ENCODE results near the gene TNFAIP3.

TNFAIP3 gene

DNA sequence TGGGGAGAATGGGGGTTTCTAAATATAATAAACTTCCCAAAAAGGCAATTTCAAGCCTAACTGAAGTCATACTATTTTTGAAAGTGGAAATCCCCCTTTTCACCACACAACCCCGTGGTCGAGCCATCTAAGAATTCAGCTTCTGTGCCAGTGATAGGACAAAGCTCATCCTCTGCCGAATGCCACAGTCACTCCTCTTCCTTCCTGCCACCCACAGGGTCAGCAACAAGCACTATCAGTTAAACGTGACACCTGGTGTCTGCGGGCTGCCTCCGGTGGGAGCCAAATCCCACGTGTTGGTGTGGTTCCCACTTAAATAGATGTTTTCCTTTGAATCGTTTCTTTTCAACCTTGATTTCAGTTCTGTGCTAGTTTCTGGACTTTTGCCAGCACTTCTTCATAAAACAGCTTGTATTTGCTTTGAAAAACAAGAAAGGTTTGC, 60.7 kb downstream of the TNFAIP3 start:
- no peaks in the 10 kb centered on the region for H3K9me3 ChIP-seq (ENCODE audit: insufficient read depth, low read length)
- H2AFZ ChIP-seq (ENCODE audit: low read depth, low read length, severe bottlenecking) = no peak overlapping the region
- no peak overlapping the region for H3K4me3 ChIP-seq (ENCODE audit: insufficient read depth, low read length, poor library complexity, severe bottlenecking)
- H3K79me2 ChIP-seq (ENCODE audit: insufficient read depth, low read length) = no peaks in the 10 kb centered on the region
- no peaks in the 10 kb centered on the region for H3F3A ChIP-seq (ENCODE audit: insufficient read depth)
- no peak overlapping the region for H3K9ac ChIP-seq (ENCODE audit: low read length)
- no peaks in the 10 kb centered on the region for H3K9me2 ChIP-seq (replicated peaks; ENCODE audit: insufficient read depth, low read length)
- no peaks in the 10 kb centered on the region for H3K27me3 ChIP-seq (ENCODE audit: low read length)
- H3K4me2 ChIP-seq (ENCODE audit: low read depth, low read length, poor library complexity, severe bottlenecking) = peak overlapping the region; percentile 32
- no peak overlapping the region for H3K27ac ChIP-seq (ENCODE audit: low read depth, low read length)
- no peak for TF ChIP-seq EZH2phosphoT487 (conservative IDR thresholded peaks at IDR 0.05; ENCODE audit: low read length)
- TF ChIP-seq, protein P1, sequence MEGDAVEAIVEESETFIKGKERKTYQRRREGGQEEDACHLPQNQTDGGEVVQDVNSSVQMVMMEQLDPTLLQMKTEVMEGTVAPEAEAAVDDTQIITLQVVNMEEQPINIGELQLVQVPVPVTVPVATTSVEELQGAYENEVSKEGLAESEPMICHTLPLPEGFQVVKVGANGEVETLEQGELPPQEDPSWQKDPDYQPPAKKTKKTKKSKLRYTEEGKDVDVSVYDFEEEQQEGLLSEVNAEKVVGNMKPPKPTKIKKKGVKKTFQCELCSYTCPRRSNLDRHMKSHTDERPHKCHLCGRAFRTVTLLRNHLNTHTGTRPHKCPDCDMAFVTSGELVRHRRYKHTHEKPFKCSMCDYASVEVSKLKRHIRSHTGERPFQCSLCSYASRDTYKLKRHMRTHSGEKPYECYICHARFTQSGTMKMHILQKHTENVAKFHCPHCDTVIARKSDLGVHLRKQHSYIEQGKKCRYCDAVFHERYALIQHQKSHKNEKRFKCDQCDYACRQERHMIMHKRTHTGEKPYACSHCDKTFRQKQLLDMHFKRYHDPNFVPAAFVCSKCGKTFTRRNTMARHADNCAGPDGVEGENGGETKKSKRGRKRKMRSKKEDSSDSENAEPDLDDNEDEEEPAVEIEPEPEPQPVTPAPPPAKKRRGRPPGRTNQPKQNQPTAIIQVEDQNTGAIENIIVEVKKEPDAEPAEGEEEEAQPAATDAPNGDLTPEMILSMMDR (IDR thresholded peaks at IDR 0.05; ENCODE audit: insufficient read depth, low read length, poor library complexity, severe bottlenecking) = no peak
- H3K36me3 ChIP-seq (ENCODE audit: low read length) = no peaks in the 10 kb centered on the region
- no peaks in the 10 kb centered on the region for H4K20me1 ChIP-seq (ENCODE audit: low read depth, low read length)

DNA sequence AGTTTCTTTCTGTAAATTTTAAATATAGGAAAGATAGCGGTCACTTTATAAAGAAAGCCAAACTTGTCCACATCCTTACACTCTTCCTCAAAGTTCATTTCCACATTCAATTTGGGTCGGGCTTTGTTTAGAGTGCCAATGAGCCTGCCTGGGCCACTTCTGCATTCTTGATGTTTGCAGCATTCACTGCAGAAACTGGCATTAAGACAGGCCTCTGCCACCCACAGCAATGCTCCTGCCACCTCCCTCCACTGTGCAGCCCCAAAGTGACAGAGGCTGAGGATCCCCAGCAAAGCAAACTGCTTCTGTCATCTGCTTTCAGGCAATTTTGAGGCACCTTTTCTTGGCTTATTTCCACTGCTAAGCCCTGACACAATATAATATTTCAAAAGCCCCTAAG, 61.2 kb downstream of the TNFAIP3 start:
- H3K36me3 ChIP-seq (ENCODE audit: low read length) = no peaks in the 10 kb centered on the region
- H3K27me3 ChIP-seq (ENCODE audit: low read length) = no peaks in the 10 kb centered on the region
- H3F3A ChIP-seq (ENCODE audit: insufficient read depth) = no peaks in the 10 kb centered on the region
- no peak overlapping the region for H2AFZ ChIP-seq (ENCODE audit: low read depth, low read length, severe bottlenecking)
- H3K9me3 ChIP-seq (ENCODE audit: insufficient read depth, low read length) = no peaks in the 10 kb centered on the region
- no peak overlapping the region for H3K9ac ChIP-seq (ENCODE audit: low read length)
- H3K9me2 ChIP-seq (replicated peaks; ENCODE audit: insufficient read depth, low read length) = no peaks in the 10 kb centered on the region
- H3K79me2 ChIP-seq (ENCODE audit: insufficient read depth, low read length) = no peaks in the 10 kb centered on the region
- no peak overlapping the region for H3K27ac ChIP-seq (ENCODE audit: low read depth, low read length)
- H3K4me3 ChIP-seq (ENCODE audit: insufficient read depth, low read length, poor library complexity, severe bottlenecking) = no peak overlapping the region
- H4K20me1 ChIP-seq (ENCODE audit: low read depth, low read length) = no peaks in the 10 kb centered on the region
- H3K4me2 ChIP-seq (ENCODE audit: low read depth, low read length, poor library complexity, severe bottlenecking) = peak overlapping the region; percentile 32
- TF ChIP-seq, protein P1 (IDR thresholded peaks at IDR 0.05; ENCODE audit: insufficient read depth, low read length, poor library complexity, severe bottlenecking) = no peak
- TF ChIP-seq EZH2phosphoT487 (conservative IDR thresholded peaks at IDR 0.05; ENCODE audit: low read length) = no peak

DNA sequence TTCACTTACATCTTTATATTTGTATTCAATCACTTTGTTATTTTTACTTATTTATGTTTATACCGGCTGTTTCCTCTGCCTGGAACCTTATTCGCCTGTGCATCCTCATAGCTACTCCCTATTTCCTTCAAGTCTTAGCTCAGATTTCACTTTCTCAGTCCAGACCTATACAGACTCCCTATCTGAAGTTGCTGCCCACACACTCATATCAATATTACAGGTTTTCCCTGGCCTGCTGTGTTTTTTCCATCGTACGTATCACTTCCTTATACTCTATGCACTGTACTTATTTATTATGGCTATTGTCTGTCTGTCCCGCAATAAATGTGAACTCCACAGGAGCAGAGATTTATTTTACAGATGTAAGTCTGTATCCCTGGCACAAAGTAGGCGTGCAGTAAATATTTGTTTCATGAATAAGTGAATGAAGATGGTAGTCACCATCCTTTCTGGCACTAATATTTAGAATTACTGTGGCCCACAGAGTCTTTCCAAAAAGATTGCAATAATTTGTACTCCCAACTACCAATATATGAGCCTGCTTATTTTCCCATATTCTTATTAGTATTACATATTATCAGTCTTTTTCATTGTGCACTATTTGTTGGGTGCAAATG, 64.9 kb downstream of the TNFAIP3 start:
- H2AFZ ChIP-seq (ENCODE audit: low read depth, low read length, severe bottlenecking) = no peak overlapping the region
- H3K4me3 ChIP-seq (ENCODE audit: insufficient read depth, low read length, poor library complexity, severe bottlenecking) = no peak overlapping the region
- H3K4me2 ChIP-seq (ENCODE audit: low read depth, low read length, poor library complexity, severe bottlenecking) = no peak overlapping the region

More for the DNA sequence above, 64.9 kb downstream of the TNFAIP3 start:
- Histone ChIP-seq H3K9me3 (ENCODE audit: insufficient read depth, low read length) (0 out of 2 replicates have a peak, but pooled peaks cover 5% of the 10 kb centered on the region), H3K36me3 (ENCODE audit: low read length) (0 out of 2 replicates have a peak, but pooled peaks cover 6% of the 10 kb centered on the region), H3K9ac (ENCODE audit: low read length) (no peak overlapping the region), H4K20me1 (ENCODE audit: low read depth, low read length) (no peaks in the 10 kb centered on the region), H3K27ac (ENCODE audit: low read depth, low read length) (no peak overlapping the region), H3K79me2 (ENCODE audit: insufficient read depth, low read length) (no peaks in the 10 kb centered on the region), H3K9me2 (replicated peaks; ENCODE audit: insufficient read depth, low read length) (no peaks in the 10 kb centered on the region), H3K27me3 (ENCODE audit: low read length) (no peaks in the 10 kb centered on the region), H3F3A (ENCODE audit: insufficient read depth) (no peaks in the 10 kb centered on the region)
- TF ChIP-seq, protein P1 (IDR thresholded peaks at IDR 0.05; ENCODE audit: insufficient read depth, low read length, poor library complexity, severe bottlenecking) = no peak
- TF ChIP-seq EZH2phosphoT487 (conservative IDR thresholded peaks at IDR 0.05; ENCODE audit: low read length) = no peak
